Measurements from ENCODE around the gene ATP2C2. TPM values are rescaled to one million over a fixed set of nuclear protein-coding genes. Genes with fewer than 3 reads are reported as not detected.
A peak's percentile ranks its signal among the peaks of the same experiment; 100 is the strongest.

Gene ATP2C2
- total and polyA plus RNA-seq, 5 donors, result not detected

DNA sequence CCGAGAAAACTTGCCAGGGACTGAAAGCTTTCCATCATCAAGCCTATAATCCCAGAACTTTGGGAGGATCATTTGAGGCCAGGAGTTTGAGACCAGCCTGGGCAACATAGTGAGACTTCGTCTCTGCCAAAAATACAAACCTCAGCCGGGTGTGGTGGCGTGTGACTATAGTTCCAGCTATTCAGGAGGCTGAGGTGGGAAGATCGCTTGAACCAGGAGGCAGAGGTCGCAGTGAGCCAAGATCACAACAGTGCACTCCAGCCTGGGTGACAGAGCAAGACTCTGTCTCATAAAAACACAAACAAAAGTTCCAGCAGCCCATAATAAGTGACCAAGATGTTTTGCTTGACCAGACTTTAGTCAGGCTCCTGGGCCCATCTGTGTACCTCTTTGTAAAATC, 134.2 kb downstream of the ATP2C2 start:
- WGBS, result 97% methylated on average over 6 of the region's 6 CpGs
- no peak for ATAC-seq
- no peaks in the 10 kb centered on the region for H3K27me3 ChIP-seq (ENCODE audit: control insufficient read depth, insufficient read depth)
- H3K27ac ChIP-seq (ENCODE audit: low read length), result no peak overlapping the region
- H3K4me1 ChIP-seq (ENCODE audit: control insufficient read depth, insufficient read depth, low read length), result peaks cover 3% of the 10 kb centered on the region
- no peaks in the 10 kb centered on the region for H3K9me3 ChIP-seq (ENCODE audit: control insufficient read depth, low read length)
- intact Hi-C loops (cut with DNase I), result no loop called here
- no peak overlapping the region for H3K4me3 ChIP-seq (ENCODE audit: low read length)
- peak in 1 of 3 donors; percentile 10 for DNase-seq

DNA sequence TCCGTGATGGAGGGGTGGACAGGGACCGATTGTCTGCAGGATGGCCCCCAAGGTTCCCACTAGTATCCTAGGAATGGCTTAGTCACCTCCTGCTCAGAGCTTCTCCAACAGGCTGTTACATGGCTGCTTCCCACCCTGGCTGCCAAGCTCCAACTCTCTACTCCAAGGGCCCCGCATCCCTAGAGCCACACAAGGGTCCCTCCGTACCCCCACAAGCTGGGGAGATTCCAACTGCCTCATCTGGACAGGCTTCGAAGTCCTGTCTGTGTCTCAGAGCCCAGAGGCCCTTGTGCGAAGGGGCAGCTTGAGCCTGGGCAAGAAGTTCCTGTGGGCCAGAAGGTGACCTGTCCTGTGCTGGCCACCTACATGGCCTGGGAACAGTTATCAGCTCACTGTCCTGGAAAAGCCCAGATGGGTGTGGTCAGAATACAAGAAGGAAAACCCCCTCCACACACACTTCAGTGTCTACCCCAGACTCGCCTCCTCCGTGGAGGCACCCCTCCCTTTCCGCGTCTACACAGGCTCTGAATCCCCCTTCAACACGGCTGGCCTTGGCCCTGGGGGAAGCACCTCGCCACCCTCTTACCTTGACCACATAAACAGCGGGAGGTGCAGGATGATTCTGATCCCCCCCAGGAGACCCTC, 135.5 kb downstream of the ATP2C2 start:
- intact Hi-C loops (cut with DNase I), result no loop called here
- peaks cover 3% of the 10 kb centered on the region for H3K4me1 ChIP-seq (ENCODE audit: control insufficient read depth, insufficient read depth, low read length)
- DNase-seq (peak in 2 of 3 donors; percentile 18 to 51), ATAC-seq (peak in 1 of 2 donors; percentile 5)
- no peak overlapping the region for H3K27ac ChIP-seq (ENCODE audit: low read length)
- no peaks in the 10 kb centered on the region for H3K27me3 ChIP-seq (ENCODE audit: control insufficient read depth, insufficient read depth)
- WGBS, result 38% methylated on average over 13 of the region's 13 CpGs
- H3K4me3 ChIP-seq (ENCODE audit: low read length), result peak overlapping the region; percentile 55
- no peaks in the 10 kb centered on the region for H3K9me3 ChIP-seq (ENCODE audit: control insufficient read depth, low read length)

DNA sequence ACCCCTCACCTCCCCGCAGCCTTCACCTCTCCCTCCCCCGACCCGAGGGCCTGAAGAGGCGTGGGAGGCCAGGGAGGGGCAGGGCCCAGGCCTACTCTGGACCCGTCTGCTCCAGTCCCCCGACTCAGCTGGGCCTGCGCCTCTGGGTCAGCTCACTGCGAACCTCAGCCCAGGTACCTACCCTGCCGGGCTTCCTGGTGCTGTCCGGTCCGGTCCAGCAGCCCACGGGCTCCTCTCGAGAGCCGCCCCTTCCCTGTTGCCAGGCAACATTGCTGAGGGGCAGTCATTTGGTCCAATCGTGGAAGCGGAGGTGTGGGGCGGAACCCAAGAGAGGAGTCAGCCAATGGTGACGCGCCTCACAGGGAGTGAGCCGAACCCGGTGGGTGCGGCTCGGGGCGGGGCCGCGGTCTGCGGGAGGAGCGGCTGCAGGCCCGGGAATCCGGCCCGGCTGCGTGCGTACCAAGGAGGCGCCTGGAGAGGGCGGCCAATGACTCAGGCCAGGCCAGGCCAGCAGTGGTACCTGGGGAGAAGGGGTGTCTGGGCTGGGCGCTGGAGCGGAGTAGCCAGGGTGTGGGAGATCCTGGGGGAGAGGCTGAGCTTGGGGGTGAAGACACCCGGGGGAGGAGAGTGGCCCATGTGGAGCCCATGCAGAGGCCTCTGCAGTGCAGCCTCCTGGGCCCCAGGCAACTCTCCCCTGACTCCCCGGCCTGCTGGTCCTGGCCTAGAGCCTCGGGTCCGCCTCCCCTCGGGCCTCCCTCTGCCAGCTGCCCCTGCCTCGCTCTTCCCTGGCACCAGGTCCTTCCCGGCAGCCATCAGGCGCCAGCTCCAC, 136.3 kb downstream of the ATP2C2 start, which contains the start of gene MEAK7:
Gene MEAK7, minus strand, starts transcription at position 240 of the 829 bp plus-strand sequence. CDS start 6,573 bp downstream, outside the sequence.
- Histone ChIP-seq H3K27ac (ENCODE audit: low read length) (peak within 1 kb of the TSS; percentile 54), H3K9me3 (ENCODE audit: control insufficient read depth, low read length) (no peaks in the 10 kb centered on the region), H3K27me3 (ENCODE audit: control insufficient read depth, insufficient read depth) (no peaks in the 10 kb centered on the region), H3K4me1 (ENCODE audit: control insufficient read depth, insufficient read depth, low read length) (peaks cover 3% of the 10 kb centered on the region), H3K4me3 (ENCODE audit: low read length) (peak within 1 kb of the TSS; percentile 55)
- ATAC-seq (peak; percentile 98), DNase-seq (peak; percentile 99)
- 3% methylated on average over 45 of the region's 45 CpGs for WGBS
- intact Hi-C loops (cut with DNase I), result no loop called here

- Histone ChIP-seq H3K4me3 (ENCODE audit: low read length) (peak overlapping the region; percentile 32), H3K4me1 (ENCODE audit: control insufficient read depth, insufficient read depth, low read length) (peaks cover 3% of the 10 kb centered on the region), H3K9me3 (ENCODE audit: control insufficient read depth, low read length) (no peaks in the 10 kb centered on the region), H3K27ac (ENCODE audit: low read length) (peak overlapping the region; percentile 54), H3K27me3 (ENCODE audit: control insufficient read depth, insufficient read depth) (no peaks in the 10 kb centered on the region)
- intact Hi-C loops (cut with DNase I), result no loop called here
- no peak for ATAC-seq
- DNase-seq, result peak in 2 of 3 donors; percentile 55 to 70
- WGBS, result 76% methylated on average over 33 of the region's 33 CpGs
Measured at GRCh38 chr16:84505249-84506187, 137.2 kb downstream of the ATP2C2 start.

GRCh38 chr16:84507011-84507982, 139.0 kb downstream of the ATP2C2 start:
- intact Hi-C loops (cut with DNase I), result no loop called here
- Histone ChIP-seq H3K9me3 (ENCODE audit: control insufficient read depth, low read length) (no peaks in the 10 kb centered on the region), H3K27me3 (ENCODE audit: control insufficient read depth, insufficient read depth) (no peaks in the 10 kb centered on the region), H3K4me3 (ENCODE audit: low read length) (no peak overlapping the region), H3K4me1 (ENCODE audit: control insufficient read depth, insufficient read depth, low read length) (peaks cover 3% of the 10 kb centered on the region), H3K27ac (ENCODE audit: low read length) (no peak overlapping the region)
- DNase-seq (peak in 1 of 3 donors; percentile 69), ATAC-seq (no peak)
- WGBS, result 74% methylated on average over 27 of the region's 27 CpGs

- no peak for ATAC-seq
- H3K27ac ChIP-seq (ENCODE audit: low read length), result no peak overlapping the region
- H3K4me1 ChIP-seq (ENCODE audit: control insufficient read depth, insufficient read depth, low read length), result peaks cover 3% of the 10 kb centered on the region
- no peaks in the 10 kb centered on the region for H3K27me3 ChIP-seq (ENCODE audit: control insufficient read depth, insufficient read depth)
- no peaks in the 10 kb centered on the region for H3K9me3 ChIP-seq (ENCODE audit: control insufficient read depth, low read length)
- H3K4me3 ChIP-seq (ENCODE audit: low read length), result no peak overlapping the region
- intact Hi-C loops (cut with DNase I), result loop anchor here in 1 of 4 donors (2.0 kb wide), 1 partner anchor 114 kb away; no protein-coding TSS in a partner anchor
- 90% methylated on average over 8 of the region's 8 CpGs for WGBS
- no peak for DNase-seq
Measured at GRCh38 chr16:84508502-84508901, 140.2 kb downstream of the ATP2C2 start.

- no peaks in the 10 kb centered on the region for H3K9me3 ChIP-seq (ENCODE audit: control insufficient read depth, low read length)
- no peak overlapping the region for H3K4me3 ChIP-seq (ENCODE audit: low read length)
- no peaks in the 10 kb centered on the region for H3K27me3 ChIP-seq (ENCODE audit: control insufficient read depth, insufficient read depth)
- no peak overlapping the region for H3K27ac ChIP-seq (ENCODE audit: low read length)
- ATAC-seq (no peak), DNase-seq (peak in 1 of 3 donors; percentile 6)
- WGBS, result 80% methylated on average over 20 of the region's 20 CpGs
- intact Hi-C loops (cut with DNase I), result loop anchor here in 1 of 4 donors (2.0 kb wide), 1 partner anchor 114 kb away; no protein-coding TSS in a partner anchor
- H3K4me1 ChIP-seq (ENCODE audit: control insufficient read depth, insufficient read depth, low read length), result peaks cover 3% of the 10 kb centered on the region
Measured at GRCh38 chr16:84509032-84509950, 141.0 kb downstream of the ATP2C2 start.

DNA sequence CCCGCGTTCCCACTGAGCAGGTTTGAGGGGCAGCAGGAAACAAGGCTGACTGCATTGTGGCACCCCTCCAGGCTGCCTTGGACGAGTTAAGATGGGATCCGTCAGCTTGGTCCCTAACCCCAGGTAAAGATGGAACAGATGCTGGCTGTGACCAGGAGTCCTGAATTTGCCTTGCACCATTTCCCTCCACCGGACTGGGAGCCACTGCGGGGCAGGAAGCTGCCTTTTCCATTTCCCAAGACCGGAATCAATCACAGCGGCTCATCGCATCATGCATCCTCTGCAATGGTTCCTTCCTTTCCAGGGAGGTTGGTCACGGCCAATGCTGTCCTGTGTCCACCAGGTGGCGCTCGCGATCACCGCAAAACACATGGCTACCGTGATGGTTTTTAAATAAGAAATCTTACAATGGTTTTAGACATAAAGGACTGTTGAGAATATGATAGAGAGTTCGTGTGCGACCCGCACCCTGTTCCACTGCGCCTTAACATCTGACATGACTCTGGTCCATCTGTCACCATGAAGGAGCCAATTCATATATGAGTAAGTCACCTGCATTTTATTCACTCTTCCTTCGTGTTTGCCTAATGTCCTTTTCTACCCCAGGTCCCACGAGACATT, 143.0 kb downstream of the ATP2C2 start:
- Histone ChIP-seq H3K27me3 (ENCODE audit: control insufficient read depth, insufficient read depth) (no peaks in the 10 kb centered on the region), H3K4me3 (ENCODE audit: low read length) (no peak overlapping the region), H3K27ac (ENCODE audit: low read length) (no peak overlapping the region), H3K4me1 (ENCODE audit: control insufficient read depth, insufficient read depth, low read length) (no peaks in the 10 kb centered on the region), H3K9me3 (ENCODE audit: control insufficient read depth, low read length) (no peaks in the 10 kb centered on the region)
- intact Hi-C loops (cut with DNase I), result loop anchor here (2.0 to 10.0 kb wide), 5 partner anchors 111 to 226 kb away; no protein-coding TSS in a partner anchor
- ATAC-seq (peak; percentile 71 to 73), DNase-seq (peak; percentile 83 to 92 (median 91))
- 7% methylated on average over 21 of the region's 21 CpGs for WGBS

DNA sequence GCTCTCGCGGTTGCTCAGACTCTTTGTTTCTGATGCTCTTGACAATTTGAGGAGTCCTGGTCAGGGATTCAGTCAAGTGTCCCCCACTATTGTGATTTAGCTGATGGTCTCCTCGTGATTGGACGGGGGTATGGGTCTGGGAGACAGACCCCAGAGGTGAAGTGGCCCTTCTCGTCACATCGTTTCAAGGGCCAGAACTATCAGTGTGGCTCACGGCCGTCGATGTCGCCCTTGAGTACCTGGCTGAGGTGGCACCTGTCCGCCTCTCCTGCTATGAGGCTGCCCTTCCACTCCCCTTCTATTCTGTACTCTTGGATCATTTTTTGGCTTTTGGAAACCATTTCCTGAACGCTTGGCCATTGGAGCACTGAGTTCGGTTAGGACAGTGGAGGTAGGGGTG, 143.5 kb downstream of the ATP2C2 start:
- intact Hi-C loops (cut with DNase I), result loop anchor here (2.0 to 10.0 kb wide), 5 partner anchors 110 to 225 kb away; no protein-coding TSS in a partner anchor
- DNase-seq, result no peak
- Histone ChIP-seq H3K9me3 (ENCODE audit: control insufficient read depth, low read length) (no peaks in the 10 kb centered on the region), H3K27ac (ENCODE audit: low read length) (no peak overlapping the region), H3K4me3 (ENCODE audit: low read length) (no peak overlapping the region), H3K4me1 (ENCODE audit: control insufficient read depth, insufficient read depth, low read length) (no peaks in the 10 kb centered on the region), H3K27me3 (ENCODE audit: control insufficient read depth, insufficient read depth) (no peaks in the 10 kb centered on the region)
- WGBS, result 75% methylated on average over 13 of the region's 13 CpGs
- ATAC-seq, result no peak

All from right cardiac atrium (tissue), 5 donors.